ENCODE measurements around the gene RNGTT. TPM values are rescaled to one million over a fixed set of nuclear protein-coding genes. Genes with fewer than 3 reads are reported as not detected.

RNGTT gene
- total RNA-seq, 6 donors from 2014 or later, result 8.9 to 22.4 (median 12.5) TPM

DNA sequence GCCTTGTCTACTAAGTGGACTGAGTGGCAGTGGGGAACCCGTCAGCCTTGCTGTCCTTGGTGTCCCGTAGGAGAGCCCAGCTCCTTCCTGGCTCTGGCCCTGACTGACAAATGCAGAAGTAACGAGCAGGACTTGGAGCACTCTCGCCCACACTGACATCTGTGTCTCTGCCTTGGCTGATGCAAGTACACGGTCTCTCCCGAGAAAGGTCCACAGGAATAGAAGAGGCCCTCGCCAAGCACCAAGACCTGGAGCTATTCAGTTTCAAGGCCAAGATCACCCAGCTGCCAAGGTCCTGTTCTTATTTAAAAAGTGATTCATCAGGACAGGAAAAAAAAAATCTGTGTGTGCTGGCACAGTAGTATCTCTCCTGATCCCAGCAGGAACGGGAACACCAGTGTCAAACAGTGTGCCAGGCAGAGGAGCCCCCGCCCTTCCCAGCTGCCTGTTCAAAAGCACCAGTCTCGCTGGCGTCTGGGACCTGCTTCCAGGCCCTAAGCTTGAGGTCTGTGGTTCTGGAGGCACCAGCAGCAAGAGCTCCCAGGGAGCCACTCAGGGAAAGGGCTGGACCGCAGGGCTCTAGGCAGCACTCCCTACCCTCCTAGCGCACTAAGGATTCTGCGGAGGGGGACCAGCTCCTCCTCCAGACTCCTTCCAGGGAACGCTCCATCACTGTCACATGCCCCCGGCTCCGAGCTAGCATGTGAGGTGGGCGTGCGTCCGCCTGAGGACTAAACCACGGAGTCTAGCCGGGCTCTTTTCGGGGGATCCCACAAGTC lies 376.9 kb downstream of the RNGTT start:
- peak in 1 of 2 donors; percentile 29 for DNase-seq
- WGBS, 2 donors, result 72 to 73% methylated on average over 17 to 23 of the region's 23 CpGs
- Histone ChIP-seq H3K4me1 (no peaks in the 10 kb centered on the region), H3K9me3 (peaks cover 0 to 8% (median 0%) of the 10 kb centered on the region in 4 donors), H3K27ac (no peak overlapping the region), H3K27me3 (no peaks in the 10 kb centered on the region), H3K4me3 (no peak overlapping the region), H3K36me3 (no peaks in the 10 kb centered on the region)
- TF ChIP-seq, protein P1, sequence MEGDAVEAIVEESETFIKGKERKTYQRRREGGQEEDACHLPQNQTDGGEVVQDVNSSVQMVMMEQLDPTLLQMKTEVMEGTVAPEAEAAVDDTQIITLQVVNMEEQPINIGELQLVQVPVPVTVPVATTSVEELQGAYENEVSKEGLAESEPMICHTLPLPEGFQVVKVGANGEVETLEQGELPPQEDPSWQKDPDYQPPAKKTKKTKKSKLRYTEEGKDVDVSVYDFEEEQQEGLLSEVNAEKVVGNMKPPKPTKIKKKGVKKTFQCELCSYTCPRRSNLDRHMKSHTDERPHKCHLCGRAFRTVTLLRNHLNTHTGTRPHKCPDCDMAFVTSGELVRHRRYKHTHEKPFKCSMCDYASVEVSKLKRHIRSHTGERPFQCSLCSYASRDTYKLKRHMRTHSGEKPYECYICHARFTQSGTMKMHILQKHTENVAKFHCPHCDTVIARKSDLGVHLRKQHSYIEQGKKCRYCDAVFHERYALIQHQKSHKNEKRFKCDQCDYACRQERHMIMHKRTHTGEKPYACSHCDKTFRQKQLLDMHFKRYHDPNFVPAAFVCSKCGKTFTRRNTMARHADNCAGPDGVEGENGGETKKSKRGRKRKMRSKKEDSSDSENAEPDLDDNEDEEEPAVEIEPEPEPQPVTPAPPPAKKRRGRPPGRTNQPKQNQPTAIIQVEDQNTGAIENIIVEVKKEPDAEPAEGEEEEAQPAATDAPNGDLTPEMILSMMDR (IDR thresholded peaks at IDR 0.05), result no peak
- TF ChIP-seq POLR2AphosphoS5 (IDR thresholded peaks at IDR 0.05) (no peak), POLR2A (IDR thresholded peaks at IDR 0.05) (no peak), EP300 (IDR thresholded peaks at IDR 0.05) (no peak)
- peak in 1 of 2 donors; percentile 36 for ATAC-seq (ENCODE audit: low FRiP score in 2 of 2)

- H3K4me1 ChIP-seq, result no peaks in the 10 kb centered on the region
- H3K27me3 ChIP-seq, result no peaks in the 10 kb centered on the region
- H3K27ac ChIP-seq, result no peak overlapping the region
- ATAC-seq (ENCODE audit: low FRiP score in 2 of 2) (no peak), DNase-seq (no peak)
- no peaks in the 10 kb centered on the region for H3K36me3 ChIP-seq
- no peak overlapping the region for H3K4me3 ChIP-seq
- TF ChIP-seq POLR2A (IDR thresholded peaks at IDR 0.05), result no peak
- no peak for TF ChIP-seq EP300 (IDR thresholded peaks at IDR 0.05)
- TF ChIP-seq, protein P1 (IDR thresholded peaks at IDR 0.05), result no peak
- no peak for TF ChIP-seq POLR2AphosphoS5 (IDR thresholded peaks at IDR 0.05)
- peaks cover 0 to 8% (median 0%) of the 10 kb centered on the region in 4 donors for H3K9me3 ChIP-seq
- WGBS, 2 donors, result 72 to 81% methylated on average over 8 to 9 of the region's 9 CpGs
Measured at GRCh38 chr6:88585276-88585692, 378.1 kb downstream of the RNGTT start.

GRCh38 chr6:88584581-88585275 lies 378.7 kb downstream of the RNGTT start:
- WGBS, 2 donors, result 73 to 79% methylated on average over 10 of the region's 10 CpGs
- H3K27me3 ChIP-seq, result no peaks in the 10 kb centered on the region
- TF ChIP-seq POLR2AphosphoS5 (IDR thresholded peaks at IDR 0.05) (no peak), EP300 (IDR thresholded peaks at IDR 0.05) (no peak), POLR2A (IDR thresholded peaks at IDR 0.05) (no peak)
- TF ChIP-seq, protein P1 (IDR thresholded peaks at IDR 0.05), result no peak
- no peak for DNase-seq
- H3K9me3 ChIP-seq, result peaks cover 0 to 8% (median 0%) of the 10 kb centered on the region in 4 donors
- H3K36me3 ChIP-seq, result no peaks in the 10 kb centered on the region
- no peak for ATAC-seq (ENCODE audit: low FRiP score in 2 of 2)
- H3K4me3 ChIP-seq, result no peak overlapping the region
- H3K4me1 ChIP-seq, result no peaks in the 10 kb centered on the region
- H3K27ac ChIP-seq, result no peak overlapping the region

- ATAC-seq (ENCODE audit: low FRiP score in 2 of 2) (no peak), DNase-seq (no peak)
- H3K27ac ChIP-seq, result no peak overlapping the region
- TF ChIP-seq, protein P1 (IDR thresholded peaks at IDR 0.05), result no peak
- TF ChIP-seq POLR2AphosphoS5 (IDR thresholded peaks at IDR 0.05), result no peak
- no peak for TF ChIP-seq POLR2A (IDR thresholded peaks at IDR 0.05)
- TF ChIP-seq EP300 (IDR thresholded peaks at IDR 0.05), result no peak
- H3K36me3 ChIP-seq, result no peaks in the 10 kb centered on the region
- H3K4me3 ChIP-seq, result no peak overlapping the region
- 75% methylated on average over 2 of the region's 2 CpGs for WGBS, 2 donors
- H3K4me1 ChIP-seq, result no peaks in the 10 kb centered on the region
- H3K9me3 ChIP-seq, result no peaks in the 10 kb centered on the region
- H3K27me3 ChIP-seq, result no peaks in the 10 kb centered on the region
Measured at GRCh38 chr6:88577461-88577860, 386.0 kb downstream of the RNGTT start.

Measured in upper lobe of left lung (tissue), 6 donors.